ENCODE measurements around the gene ANXA9. TPM values are rescaled to one million over a fixed set of nuclear protein-coding genes. Genes with fewer than 3 reads are reported as not detected.
A peak's percentile ranks its signal among the peaks of the same experiment; 100 is the strongest.

ANXA9 gene
- total and polyA plus RNA-seq, 2 experiments from 2014 or later = 1.4 to 2.2 TPM

- TF ChIP-seq CTCF (conservative IDR thresholded peaks at IDR 0.05; ENCODE audit: low read depth in 2 of 2) (no peak), STAT1 (IDR thresholded peaks at IDR 0.05; ENCODE audit: unreplicated experiment) (no peak), ZNF114 (CRISPR knock-in tag; IDR thresholded peaks at IDR 0.05) (no peak), EZH2 (IDR thresholded peaks at IDR 0.05; ENCODE audit: low read depth, unreplicated experiment) (no peak), JUNB (IDR thresholded peaks at IDR 0.05; ENCODE audit: unreplicated experiment) (no peak)
These were observed 50.1 kb downstream of the ANXA9 start (continued) for GRCh38 chr1:151032164-151032563.

GRCh38 chr1:151035167-151035566, 53.1 kb downstream of the ANXA9 start:
- Histone ChIP-seq H3K4me3 (no peak overlapping the region), H4K20me1 (replicated peaks; ENCODE audit: insufficient read depth) (no peaks in the 10 kb centered on the region; the same call in 1 of the 2 replicates), H3K27me3 (ENCODE audit: insufficient read depth) (no peaks in the 10 kb centered on the region), H3K4me1 (ENCODE audit: insufficient read depth) (peaks cover 19% of the 10 kb centered on the region), H3F3A (replicated peaks; ENCODE audit: low read depth) (no peaks in the 10 kb centered on the region), H3K4me2 (no peak overlapping the region), H3K79me2 (replicated peaks; ENCODE audit: insufficient read depth) (no peaks in the 10 kb centered on the region), H3K9me2 (ENCODE audit: insufficient read depth) (no peaks in the 10 kb centered on the region), H3K36me3 (ENCODE audit: insufficient read depth) (0 out of 2 replicates have a peak, but pooled peaks cover 3% of the 10 kb centered on the region), H3K27ac (ENCODE audit: low read depth) (0 out of 2 replicates have a peak overlapping the region, but pooled peaks have one; percentile 26), H2AFZ (no peak overlapping the region)
- H3K27ac Mint-ChIP-seq = 0 out of 2 replicates have a peak overlapping the region, but pooled peaks have one; percentile 5
- ATAC-seq (no peak), DNase-seq (ENCODE audit: low spot score) (no peak)
- peaks cover 21% of the 10 kb centered on the region for H3K36me3 Mint-ChIP-seq (ENCODE audit: low read depth)
- peaks cover 23% of the 10 kb centered on the region for H3K4me1 Mint-ChIP-seq
- H3K27me3 Mint-ChIP-seq (ENCODE audit: insufficient read depth, low read depth, poor library complexity) = peaks cover 6% of the 10 kb centered on the region
- no peak overlapping the region for H3K4me3 Mint-ChIP-seq
- H3K9me3 Mint-ChIP-seq = no peaks in the 10 kb centered on the region
- no peak for TF ChIP-seq ZNF114 (CRISPR knock-in tag; IDR thresholded peaks at IDR 0.05)
- no peak for TF ChIP-seq STAT1 (IDR thresholded peaks at IDR 0.05; ENCODE audit: unreplicated experiment)
- no peak for TF ChIP-seq JUNB (IDR thresholded peaks at IDR 0.05; ENCODE audit: unreplicated experiment)
- TF ChIP-seq EZH2 (IDR thresholded peaks at IDR 0.05; ENCODE audit: low read depth, unreplicated experiment) = no peak
- no peak for TF ChIP-seq ZNF331 (CRISPR knock-in tag; IDR thresholded peaks at IDR 0.05; ENCODE audit: low read depth)
- TF ChIP-seq ZNF462 (CRISPR knock-in tag; IDR thresholded peaks at IDR 0.05) = no peak
- no peak for TF ChIP-seq CTCF (conservative IDR thresholded peaks at IDR 0.05; ENCODE audit: low read depth in 2 of 2)
- TF ChIP-seq REST (IDR thresholded peaks at IDR 0.05; ENCODE audit: unreplicated experiment) = no peak
- no peak for TF ChIP-seq EZH2phosphoT487 (IDR thresholded peaks at IDR 0.05; ENCODE audit: unreplicated experiment)
- TF ChIP-seq POLR2AphosphoS5 (IDR thresholded peaks at IDR 0.05; ENCODE audit: low read depth) = no peak
- no peak for TF ChIP-seq CREB1 (CRISPR knock-in tag; IDR thresholded peaks at IDR 0.05; ENCODE audit: low read depth)
